DOHH2 (cell line): ENCODE results near the gene VIL1.

Experiments
- H3F3A ChIP-seq: fragments of 200-600 bp; sonication (generic), shearing (Covaris generic); 2 replicates; pipeline ENCODE4 v1.6.0; 2016; ENCODE audit warnings: antibody characterized with exemption, mild to moderate bottlenecking; ENCODE audit not compliant: control insufficient read depth, insufficient read depth
- H3K27ac ChIP-seq: fragments of 200-600 bp; sonication (generic); 2 replicates; pipeline ENCODE4 v1.5.1; 2014; ENCODE audit warnings: low read depth, mild to moderate bottlenecking, low read length, moderate library complexity
- H3K27me3 ChIP-seq: fragments of 200-600 bp; sonication (generic); 2 replicates; pipeline ENCODE4 v1.6.1; 2014; ENCODE audit warnings: mild to moderate bottlenecking, low read length, mixed read lengths; ENCODE audit not compliant: control insufficient read depth
- H3K36me3 ChIP-seq: fragments of 200-600 bp; sonication (generic); 2 replicates; pipeline ENCODE4 v1.6.1; 2014; ENCODE audit warnings: mild to moderate bottlenecking, low read length, moderate library complexity, mixed read lengths; ENCODE audit not compliant: control insufficient read depth
- H3K4me1 ChIP-seq: fragments of 200-600 bp; sonication (generic); 2 replicates; pipeline ENCODE4 v1.6.1; 2014; ENCODE audit warnings: mild to moderate bottlenecking, low read length, mixed read lengths; ENCODE audit not compliant: control insufficient read depth
- H3K4me2 ChIP-seq: fragments of 200-600 bp; sonication (generic); 2 replicates; pipeline ENCODE4 v1.6.0; 2014; ENCODE audit warnings: mild to moderate bottlenecking, low read length, moderate library complexity
- H3K4me3 ChIP-seq: fragments of 200-600 bp; sonication (generic); 2 replicates; pipeline ENCODE4 v1.5.1; 2014; ENCODE audit warnings: mild to moderate bottlenecking, low read length, mixed read lengths
- H3K79me2 ChIP-seq: fragments of 200-600 bp; sonication (generic); 2 replicates; pipeline ENCODE4 v1.6.1; 2014; ENCODE audit warnings: mild to moderate bottlenecking, low read length, mixed read lengths; ENCODE audit not compliant: control insufficient read depth
- H3K9me2 ChIP-seq: fragments of 200-600 bp; sonication (generic); replicated peaks from 2 replicates; pipeline ENCODE4 v1.6.1; 2014; ENCODE audit warnings: mild to moderate bottlenecking, low read length, mixed read lengths; ENCODE audit not compliant: control insufficient read depth
- H3K9me3 ChIP-seq: fragments of 200-600 bp; sonication (generic); 2 replicates; pipeline ENCODE4 v1.6.1; 2014; ENCODE audit warnings: antibody characterized with exemption, low read length, mixed read lengths; ENCODE audit not compliant: control insufficient read depth, insufficient read depth
- H4K20me1 ChIP-seq: fragments of 200-600 bp; sonication (generic); 2 replicates; pipeline ENCODE4 v1.6.0; 2014; ENCODE audit warnings: low read depth, mild to moderate bottlenecking, antibody characterized with exemption, low read length, moderate library complexity; ENCODE audit not compliant: control insufficient read depth, insufficient read depth
- CTCF ChIP-seq: fragments of 200-600 bp; sonication (generic); IDR thresholded peaks from one replicate; pipeline ENCODE4 v1.5.1; 2014; ENCODE audit warnings: antibody characterized with exemption, mild to moderate bottlenecking, low read depth, low read length; ENCODE audit not compliant: poor library complexity, severe bottlenecking
- EZH2phosphoT487 ChIP-seq: fragments of 200-600 bp; sonication (generic); IDR thresholded peaks from 2 replicates; pipeline ENCODE4 v1.6.1; 2017; ENCODE audit warnings: borderline replicate concordance, mild to moderate bottlenecking, antibody characterized with exemption, low read length, moderate library complexity, mixed read lengths

VIL1 gene

GRCh38 chr2:218405086-218405745, 13.7 kb upstream of the VIL1 start:
- Histone ChIP-seq H3K9me3 (no peaks in the 10 kb centered on the region), H3K27me3 (no peaks in the 10 kb centered on the region), H3F3A (no peaks in the 10 kb centered on the region), H3K27ac (peak overlapping the region; percentile 68), H3K4me1 (peaks cover 63% of the 10 kb centered on the region), H4K20me1 (no peaks in the 10 kb centered on the region), H3K4me3 (peak overlapping the region; percentile 67), H3K9me2 (no peaks in the 10 kb centered on the region), H3K79me2 (peaks cover 32% of the 10 kb centered on the region), H3K36me3 (peaks cover 46% of the 10 kb centered on the region), H3K4me2 (peak overlapping the region; percentile 91)
- no peak for TF ChIP-seq EZH2phosphoT487
- no peak for TF ChIP-seq CTCF

GRCh38 chr2:218405746-218406208, 13.1 kb upstream of the VIL1 start:
- H3K27me3 ChIP-seq: no peaks in the 10 kb centered on the region
- TF ChIP-seq CTCF: no peak
- TF ChIP-seq EZH2phosphoT487: no peak
- H3K4me2 ChIP-seq: peak overlapping the region; percentile 91
- no peaks in the 10 kb centered on the region for H3F3A ChIP-seq
- H3K4me3 ChIP-seq: peak overlapping the region; percentile 67
- H3K36me3 ChIP-seq: peaks cover 46% of the 10 kb centered on the region
- peak overlapping the region; percentile 68 for H3K27ac ChIP-seq
- peaks cover 26% of the 10 kb centered on the region for H3K79me2 ChIP-seq
- no peaks in the 10 kb centered on the region for H3K9me2 ChIP-seq
- H4K20me1 ChIP-seq: no peaks in the 10 kb centered on the region
- H3K4me1 ChIP-seq: peaks cover 63% of the 10 kb centered on the region
- H3K9me3 ChIP-seq: no peaks in the 10 kb centered on the region

GRCh38 chr2:218406209-218406948, 12.5 kb upstream of the VIL1 start:
- peaks cover 20% of the 10 kb centered on the region for H3K79me2 ChIP-seq
- no peaks in the 10 kb centered on the region for H3K9me2 ChIP-seq
- peaks cover 42% of the 10 kb centered on the region for H3K36me3 ChIP-seq
- TF ChIP-seq EZH2phosphoT487 (no peak), CTCF (peak; percentile 87)
- H3K27ac ChIP-seq: peak overlapping the region; percentile 68
- H4K20me1 ChIP-seq: no peaks in the 10 kb centered on the region
- peak overlapping the region; percentile 83 for H3K4me3 ChIP-seq
- 0 out of 2 replicates have a peak, but pooled peaks cover under 1% of the 10 kb centered on the region for H3F3A ChIP-seq
- peaks cover 57% of the 10 kb centered on the region for H3K4me1 ChIP-seq
- no peaks in the 10 kb centered on the region for H3K27me3 ChIP-seq
- no peaks in the 10 kb centered on the region for H3K9me3 ChIP-seq
- peak overlapping the region; percentile 91 for H3K4me2 ChIP-seq
